ENCODE data around the gene SAMD4B.
"Not testable (repeated sequence)": the region's sequence is repeated elsewhere in the genome, so short reads cannot be mapped to it uniquely, and the experiment has no call there.

SAMD4B gene

GRCh38 chr19:39304701-39305571 is 37.3 kb upstream of the SAMD4B start:
- DNase-seq (ENCODE audit: low read depth in 2 of 2), result no peak
- no peak overlapping the region for H3K4me3 ChIP-seq (replicated peaks in 1 of 2; ENCODE audit: low read depth in 2 of 2, low read length in 2 of 2)
- TF ChIP-seq, protein P1, sequence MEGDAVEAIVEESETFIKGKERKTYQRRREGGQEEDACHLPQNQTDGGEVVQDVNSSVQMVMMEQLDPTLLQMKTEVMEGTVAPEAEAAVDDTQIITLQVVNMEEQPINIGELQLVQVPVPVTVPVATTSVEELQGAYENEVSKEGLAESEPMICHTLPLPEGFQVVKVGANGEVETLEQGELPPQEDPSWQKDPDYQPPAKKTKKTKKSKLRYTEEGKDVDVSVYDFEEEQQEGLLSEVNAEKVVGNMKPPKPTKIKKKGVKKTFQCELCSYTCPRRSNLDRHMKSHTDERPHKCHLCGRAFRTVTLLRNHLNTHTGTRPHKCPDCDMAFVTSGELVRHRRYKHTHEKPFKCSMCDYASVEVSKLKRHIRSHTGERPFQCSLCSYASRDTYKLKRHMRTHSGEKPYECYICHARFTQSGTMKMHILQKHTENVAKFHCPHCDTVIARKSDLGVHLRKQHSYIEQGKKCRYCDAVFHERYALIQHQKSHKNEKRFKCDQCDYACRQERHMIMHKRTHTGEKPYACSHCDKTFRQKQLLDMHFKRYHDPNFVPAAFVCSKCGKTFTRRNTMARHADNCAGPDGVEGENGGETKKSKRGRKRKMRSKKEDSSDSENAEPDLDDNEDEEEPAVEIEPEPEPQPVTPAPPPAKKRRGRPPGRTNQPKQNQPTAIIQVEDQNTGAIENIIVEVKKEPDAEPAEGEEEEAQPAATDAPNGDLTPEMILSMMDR (IDR thresholded peaks at IDR 0.05; ENCODE audit: low read depth, low read length), result no peak

DNA sequence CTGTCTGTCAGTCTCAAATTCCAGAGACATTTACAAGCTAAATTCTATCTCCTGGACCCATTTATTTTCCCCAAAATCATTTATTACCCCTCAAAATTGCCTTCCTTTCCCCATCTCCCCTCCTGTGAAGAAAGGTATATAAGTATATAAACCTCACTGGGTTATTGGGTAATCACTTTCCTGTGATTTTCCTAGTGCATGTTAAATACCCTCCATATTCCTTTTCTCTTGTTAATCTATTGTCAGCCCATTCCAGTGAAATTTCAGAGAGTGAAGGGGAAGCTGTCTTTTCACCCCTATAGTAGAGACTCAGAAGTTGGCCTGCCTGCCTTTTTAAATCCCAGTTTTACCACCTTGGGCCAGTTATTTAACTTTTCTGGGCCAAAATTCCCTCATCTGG is 36.1 kb upstream of the SAMD4B start:
- no peak for DNase-seq (ENCODE audit: low read depth in 2 of 2)
- TF ChIP-seq, protein P1 (IDR thresholded peaks at IDR 0.05; ENCODE audit: low read depth, low read length), result no peak
- no peak overlapping the region for H3K4me3 ChIP-seq (replicated peaks in 1 of 2; ENCODE audit: low read depth in 2 of 2, low read length in 2 of 2)

- peak overlapping the region; percentile 8 to 28 for H3K4me3 ChIP-seq (replicated peaks in 1 of 2; ENCODE audit: low read depth in 2 of 2, low read length in 2 of 2)
- DNase-seq (ENCODE audit: low read depth in 2 of 2), result peak; percentile 5 to 10
These were observed 35.0 kb upstream of the SAMD4B start for GRCh38 chr19:39307046-39307821.

GRCh38 chr19:39307822-39308530 is 34.2 kb upstream of the SAMD4B start:
- H3K4me3 ChIP-seq (replicated peaks in 1 of 2; ENCODE audit: low read depth in 2 of 2, low read length in 2 of 2), result no peak overlapping the region
- TF ChIP-seq, protein P1 (IDR thresholded peaks at IDR 0.05; ENCODE audit: low read depth, low read length), result no peak
- DNase-seq (ENCODE audit: low read depth in 2 of 2), result no peak

More at GRCh38 chr19:39307046-39307821, 35.0 kb upstream of the SAMD4B start:
- TF ChIP-seq, protein P1 (IDR thresholded peaks at IDR 0.05; ENCODE audit: low read depth, low read length), result no peak

DNA sequence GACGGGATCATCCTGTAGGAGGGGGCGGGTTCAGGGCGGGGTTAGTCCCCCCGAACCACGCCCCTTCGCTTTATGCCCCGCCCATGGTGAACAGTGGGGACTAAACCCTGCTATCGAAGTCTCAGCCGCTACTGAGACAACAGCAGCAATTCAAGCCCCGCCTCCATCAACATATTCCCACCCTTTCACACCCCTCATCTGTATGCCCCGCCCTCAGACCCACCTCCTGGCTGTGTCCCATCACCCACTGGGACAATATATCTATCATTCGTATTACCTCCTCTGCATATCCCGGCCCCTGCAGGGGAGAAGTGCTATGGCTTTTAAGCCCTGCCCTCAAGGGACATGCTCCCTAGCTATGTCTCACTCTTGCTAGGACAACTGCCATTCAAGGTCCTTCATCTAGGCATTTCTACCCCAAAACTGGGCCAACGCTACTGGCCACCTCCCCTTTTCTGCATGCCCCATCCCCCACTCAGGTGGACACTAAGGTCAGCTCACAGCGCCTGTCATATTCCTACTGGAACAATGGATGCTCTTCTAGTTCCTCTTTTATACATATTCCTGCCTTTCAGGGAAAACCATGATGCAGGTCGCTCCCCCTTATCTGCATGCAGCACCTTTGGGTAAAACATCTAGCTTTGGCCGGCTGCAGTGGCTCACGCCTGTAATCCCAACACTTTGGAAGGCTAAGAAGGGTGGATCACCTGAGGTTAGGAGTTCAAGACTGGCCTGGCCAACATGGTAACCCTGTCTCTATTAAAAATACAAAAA is 33.5 kb upstream of the SAMD4B start:
- TF ChIP-seq, protein P1 (IDR thresholded peaks at IDR 0.05; ENCODE audit: low read depth, low read length), result no peak
- H3K4me3 ChIP-seq (replicated peaks in 1 of 2; ENCODE audit: low read depth in 2 of 2, low read length in 2 of 2), result no peak overlapping the region

GRCh38 chr19:39309305-39309670 is 32.9 kb upstream of the SAMD4B start:
- H3K4me3 ChIP-seq (replicated peaks in 1 of 2; ENCODE audit: low read depth in 2 of 2, low read length in 2 of 2); DNase-seq (ENCODE audit: low read depth in 2 of 2): not testable (repeated sequence)

More for the DNA sequence above, 33.5 kb upstream of the SAMD4B start:
- DNase-seq (ENCODE audit: low read depth in 2 of 2), result peak in 1 of 2 donors; percentile 7
